ENCODE data around the gene LHX3.
"Not testable (repeated sequence)": the region's sequence is repeated elsewhere in the genome, so short reads cannot be mapped to it uniquely, and the experiment has no call there.

LHX3 gene

DNA sequence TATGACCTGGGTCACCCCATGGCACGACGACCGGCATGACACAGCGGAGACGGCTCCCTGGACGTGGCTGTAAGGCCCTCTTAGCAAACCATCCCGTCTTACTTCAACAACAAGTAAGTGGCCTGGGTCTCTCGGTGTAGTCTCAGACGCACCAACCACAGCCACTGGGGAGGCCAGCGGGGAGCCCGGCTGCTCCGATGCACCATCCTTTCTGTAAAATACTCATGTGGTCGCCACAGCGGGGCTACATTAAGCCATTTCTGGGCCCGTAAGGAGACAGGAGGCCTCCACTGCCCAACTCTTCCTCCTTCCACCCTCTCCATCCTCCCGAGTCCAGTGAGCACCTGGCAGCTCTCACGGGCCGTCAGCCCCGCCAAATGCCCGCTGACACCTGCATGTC is 36.0 kb upstream of the LHX3 start:
- no peak for DNase-seq

DNA sequence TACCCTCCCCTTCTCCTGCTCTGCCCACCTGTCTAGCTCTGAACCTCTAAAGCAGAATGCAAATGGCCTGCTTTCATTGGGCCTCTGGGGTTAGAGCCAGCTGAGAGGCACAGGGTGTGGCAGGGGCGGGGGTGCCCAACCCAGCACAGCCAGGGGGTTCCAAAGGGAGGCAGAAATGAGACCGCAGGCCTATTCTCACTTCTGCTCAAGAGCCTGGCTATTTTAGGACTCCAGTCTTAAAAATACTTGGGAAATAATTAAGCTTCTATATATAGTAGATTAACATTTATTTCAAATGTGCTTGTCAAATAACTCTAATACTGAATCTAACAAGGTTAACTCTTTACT is 35.0 kb upstream of the LHX3 start:
- DNase-seq = no peak

DNA sequence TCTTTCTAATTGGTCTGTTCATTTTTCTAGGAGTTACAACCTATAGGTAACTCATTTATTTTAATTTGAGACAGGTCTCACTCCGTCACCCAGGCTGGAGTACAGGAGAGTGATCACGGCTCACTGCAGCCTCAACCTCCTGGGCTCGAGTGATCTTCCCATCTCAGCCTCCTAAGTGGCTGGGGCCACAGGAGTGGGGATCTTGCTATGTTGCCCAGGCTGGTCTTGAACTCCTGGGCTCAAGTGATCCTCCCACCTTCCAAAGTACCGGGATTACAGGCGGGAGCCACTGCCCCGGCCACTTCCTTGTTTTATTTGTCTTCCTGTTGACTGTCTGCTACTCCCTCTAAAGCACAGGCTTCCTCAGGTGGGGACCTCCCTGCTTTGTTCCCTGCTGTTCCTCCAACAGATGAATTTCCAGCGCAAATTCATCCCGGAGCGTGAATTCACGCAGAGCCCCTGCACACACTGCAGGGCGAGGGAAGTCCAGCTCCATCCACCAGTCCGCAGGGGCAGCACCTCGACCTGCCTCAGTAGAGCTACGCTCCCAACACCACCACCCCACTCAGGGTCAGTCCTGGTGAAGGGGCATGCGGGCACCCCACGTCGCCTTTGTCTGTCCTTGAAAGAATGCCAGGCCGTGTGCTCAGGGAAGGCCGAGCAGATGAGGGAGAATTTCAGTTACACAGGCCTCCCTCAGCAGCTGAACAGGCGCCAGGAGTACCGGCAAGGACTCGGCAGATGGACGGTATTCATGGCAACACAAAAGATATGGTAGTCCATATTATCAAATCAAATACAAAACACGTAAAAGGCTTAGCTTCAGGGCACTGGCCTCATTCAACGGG is 34.4 kb upstream of the LHX3 start:
- DNase-seq = no peak

DNA sequence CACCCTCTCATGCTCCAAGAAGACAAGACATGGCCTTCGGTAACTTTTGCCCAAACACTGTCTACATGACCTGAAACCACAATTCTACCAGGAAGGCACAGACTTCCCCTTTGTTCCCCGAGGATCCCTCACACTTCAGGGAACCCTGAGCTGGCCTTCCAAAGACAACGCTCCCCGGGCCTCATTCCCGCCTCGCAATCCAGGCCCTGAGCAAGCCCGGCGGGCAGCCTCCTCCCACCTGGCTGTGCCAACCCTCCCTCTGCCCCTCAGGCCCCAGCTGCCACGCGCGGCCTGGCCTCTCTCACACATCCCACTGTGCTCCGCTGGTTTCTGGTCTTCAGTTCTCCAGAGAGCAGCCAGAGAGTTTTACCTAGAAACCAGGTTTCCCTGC is 33.4 kb upstream of the LHX3 start:
- DNase-seq = no peak

DNA sequence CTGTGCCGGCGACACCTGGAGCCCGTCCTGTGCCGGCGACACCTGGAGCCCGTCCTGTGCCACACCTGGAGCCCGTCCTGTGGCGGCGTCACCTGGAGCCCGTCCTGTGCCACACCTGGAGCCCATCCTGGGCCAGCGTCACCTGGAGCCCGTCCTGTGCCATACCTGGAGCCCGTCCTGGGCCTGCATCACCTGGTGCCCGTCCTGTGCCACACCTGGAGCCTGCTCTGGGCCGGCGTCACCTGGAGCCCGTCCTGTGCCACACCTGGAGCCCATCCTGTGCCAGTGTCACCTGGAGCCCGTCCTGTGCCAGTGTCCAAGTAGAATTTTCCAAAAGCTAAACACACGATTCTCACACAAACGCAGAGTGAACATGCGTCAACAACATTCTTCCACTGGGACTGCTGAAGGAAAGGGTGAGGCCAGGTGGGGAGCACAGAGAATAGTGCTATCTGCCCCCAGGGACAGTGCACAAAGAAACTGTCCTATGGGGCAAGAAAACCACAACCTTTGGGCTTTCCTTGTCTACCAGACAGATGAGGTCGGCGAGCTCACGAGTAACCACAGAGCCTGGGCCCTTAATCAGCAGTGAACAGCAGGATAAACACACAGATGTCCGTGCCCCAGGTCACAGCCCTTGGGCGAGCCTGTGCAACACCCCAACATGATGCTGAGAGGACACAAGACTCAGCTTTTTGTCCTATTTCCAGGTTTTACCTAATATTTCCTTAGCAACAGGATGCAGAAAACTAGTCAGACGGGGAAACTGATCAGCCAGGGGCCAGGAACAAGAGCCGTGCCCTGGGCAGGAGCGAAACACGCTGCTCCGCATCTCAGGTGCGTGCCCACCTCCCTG is 32.8 kb upstream of the LHX3 start:
- DNase-seq = no peak

DNA sequence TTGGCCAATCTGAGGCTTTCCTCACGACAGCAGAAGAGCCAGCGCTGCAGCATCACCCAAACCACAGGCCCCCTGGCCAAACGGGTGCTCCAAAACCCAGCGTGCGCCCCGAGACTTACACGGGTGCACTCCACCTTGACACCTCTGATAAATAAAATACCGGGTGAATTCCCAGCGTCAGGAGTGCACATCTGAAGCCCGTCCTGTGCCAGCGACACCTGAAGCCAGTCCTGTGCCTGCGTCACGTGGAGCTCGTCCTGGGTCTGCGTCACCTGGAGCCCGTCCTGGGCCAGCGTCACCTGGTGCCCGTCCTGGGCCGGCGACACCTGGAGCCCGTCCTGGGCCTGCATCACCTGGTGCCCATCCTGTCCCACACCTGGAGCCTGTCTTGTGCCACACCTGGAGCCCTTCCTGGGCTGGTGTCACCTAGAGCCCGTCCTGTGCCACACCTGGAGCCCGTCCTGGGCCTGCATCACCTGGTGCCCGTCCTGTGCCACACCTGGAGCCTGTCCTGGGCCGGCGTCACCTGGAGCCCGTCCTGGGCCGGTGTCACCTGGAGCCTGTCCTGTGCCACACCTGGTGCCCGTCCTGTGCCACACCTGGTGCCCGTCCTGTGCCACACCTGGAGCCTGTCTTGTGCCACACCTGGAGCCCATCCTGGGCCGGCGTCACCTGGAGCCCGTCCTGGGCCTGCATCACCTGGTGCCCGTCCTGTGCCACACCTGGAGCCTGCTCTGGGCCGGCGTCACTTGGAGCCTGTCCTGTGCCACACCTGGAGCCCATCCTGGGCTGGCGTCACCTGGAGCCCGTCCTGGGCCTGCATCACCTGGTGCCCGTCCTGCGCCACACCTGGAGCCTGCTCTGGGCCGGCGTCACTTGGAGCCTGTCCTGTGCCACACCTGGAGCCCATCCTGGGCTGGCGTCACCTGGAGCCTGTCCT is 31.8 kb upstream of the LHX3 start:
- DNase-seq = not testable (repeated sequence)

DNA sequence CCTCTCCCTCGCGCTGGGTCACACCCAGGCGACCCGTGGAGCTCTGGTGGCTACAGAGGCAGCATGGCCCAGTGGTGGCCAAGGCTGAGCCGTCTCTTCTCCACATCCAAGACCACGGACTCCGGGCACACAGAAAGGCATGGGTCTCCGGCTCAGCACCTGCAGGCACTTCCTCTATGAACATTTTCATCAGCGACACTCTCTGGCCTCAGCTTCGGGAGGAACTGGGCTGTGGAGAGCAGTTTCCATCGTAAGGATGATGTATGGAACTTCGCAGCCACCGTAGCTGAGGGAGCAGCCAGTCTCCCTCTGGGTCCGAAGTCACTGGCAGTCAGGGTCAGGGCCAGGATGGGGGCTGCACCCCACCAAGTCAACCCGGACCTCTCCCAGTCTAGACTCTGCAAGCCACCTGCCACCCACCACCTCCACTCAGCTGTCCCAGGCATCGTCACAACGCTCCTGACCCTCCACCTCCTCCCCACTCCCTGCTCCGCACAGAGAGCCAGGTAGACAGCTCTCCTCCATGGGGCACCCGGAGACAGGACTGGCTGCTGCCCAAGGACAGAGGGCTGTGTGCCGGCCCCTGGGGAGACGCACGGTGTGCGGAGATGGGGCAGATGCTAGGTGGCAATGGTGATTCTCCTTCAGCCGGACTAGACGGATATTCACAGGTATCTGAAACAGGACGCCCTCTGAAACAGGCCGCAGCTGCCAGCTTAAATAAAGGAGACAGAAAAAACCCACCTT is 31.0 kb upstream of the LHX3 start:
- DNase-seq = no peak

DNA sequence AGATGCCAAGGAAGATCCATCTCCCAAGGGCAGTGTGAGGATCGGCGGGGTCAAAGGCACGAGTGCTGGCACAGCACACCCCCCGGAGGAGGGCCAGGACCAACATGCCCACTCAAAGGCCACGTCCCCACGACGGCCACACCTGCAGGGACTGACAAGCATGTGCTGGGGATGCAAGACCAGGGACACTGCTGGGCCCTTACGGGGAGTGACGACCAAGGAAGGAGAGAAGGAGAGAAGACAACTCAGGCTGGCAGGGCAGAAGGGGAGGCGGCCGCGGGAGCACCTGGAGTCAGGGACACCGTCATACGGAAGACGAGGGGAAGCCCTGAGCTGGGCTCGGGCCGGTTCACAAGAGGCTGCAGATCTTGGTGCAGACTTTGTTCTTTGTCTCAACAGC is 30.2 kb upstream of the LHX3 start:
- DNase-seq = no peak

DNA sequence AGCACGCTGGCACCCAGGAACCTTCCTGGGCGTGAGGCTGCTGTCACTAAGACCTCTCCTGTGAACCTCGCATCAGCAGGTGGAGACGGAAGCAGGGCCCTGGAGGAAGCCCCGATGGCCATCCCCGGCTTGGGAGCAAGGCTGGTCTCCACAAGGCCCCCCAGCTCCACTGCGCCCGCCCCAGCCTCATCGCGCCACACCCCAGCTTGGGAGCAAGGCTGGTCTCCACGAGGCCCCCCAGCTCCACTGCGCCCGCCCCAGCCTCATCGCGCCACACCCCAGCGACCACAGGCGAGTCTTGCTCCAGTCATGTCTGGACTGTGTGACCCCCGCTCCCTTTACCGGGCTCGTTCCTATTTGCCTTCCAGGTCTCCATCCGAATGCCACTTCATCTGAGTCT is 29.7 kb upstream of the LHX3 start:
- DNase-seq = no peak

DNA sequence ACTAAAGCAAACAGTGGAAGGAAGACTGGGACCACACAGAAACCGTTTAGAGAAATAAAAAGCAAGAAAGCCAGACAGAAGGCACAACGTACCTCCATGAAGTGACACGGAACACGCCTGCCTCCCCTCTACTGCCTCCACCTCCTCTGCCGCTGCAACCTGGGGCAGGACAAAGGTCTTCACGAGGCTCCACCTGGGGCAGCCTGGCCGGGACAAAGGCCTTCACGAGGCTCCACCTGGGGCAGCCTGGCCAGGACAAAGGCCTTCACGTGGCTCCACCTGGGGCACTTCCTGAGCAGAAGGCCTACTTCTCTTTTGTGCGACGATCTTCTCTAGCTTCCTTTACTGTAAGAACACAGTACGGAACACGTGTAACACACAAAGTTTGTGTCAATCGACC is 28.9 kb upstream of the LHX3 start:
- no peak for DNase-seq

DNA sequence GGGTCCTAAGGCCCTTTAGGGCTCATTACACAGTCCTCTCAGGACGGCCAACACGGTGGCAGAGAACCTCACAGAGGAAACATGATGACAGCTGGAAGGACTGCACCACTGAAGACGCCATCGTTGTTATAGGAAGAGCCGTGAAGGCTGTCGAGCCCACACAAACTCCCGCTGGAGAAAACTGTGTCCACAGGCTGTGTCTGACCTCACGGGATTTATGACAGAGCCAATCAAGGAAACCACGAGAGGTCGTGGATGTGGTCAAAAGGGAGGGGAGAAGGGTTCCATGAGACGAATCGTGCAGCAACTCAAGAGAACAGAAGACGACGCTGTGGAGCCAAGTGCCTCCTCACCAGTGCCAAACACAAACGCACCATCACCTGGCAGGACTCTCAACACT is 28.5 kb upstream of the LHX3 start:
- DNase-seq = no peak

DNA sequence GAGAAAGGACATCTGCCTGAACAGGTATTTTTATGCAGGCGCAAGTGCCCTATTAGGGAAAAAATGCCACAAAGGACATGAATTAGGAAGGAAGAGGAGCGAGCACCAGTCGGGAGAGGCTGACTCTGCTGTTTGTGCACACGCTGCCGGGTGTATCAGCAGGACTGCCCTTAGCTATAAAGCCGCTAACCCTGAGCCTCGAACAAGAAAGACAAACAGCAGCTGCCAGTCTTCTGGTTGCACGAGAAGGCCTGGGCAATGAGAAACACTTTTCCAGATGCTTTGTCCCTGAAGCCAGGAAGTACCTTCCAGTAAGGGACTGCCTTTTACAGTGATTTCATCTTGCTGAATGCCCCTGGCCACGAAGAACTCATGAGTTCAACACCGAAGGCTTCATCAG is 28.0 kb upstream of the LHX3 start:
- no peak for DNase-seq

DNA sequence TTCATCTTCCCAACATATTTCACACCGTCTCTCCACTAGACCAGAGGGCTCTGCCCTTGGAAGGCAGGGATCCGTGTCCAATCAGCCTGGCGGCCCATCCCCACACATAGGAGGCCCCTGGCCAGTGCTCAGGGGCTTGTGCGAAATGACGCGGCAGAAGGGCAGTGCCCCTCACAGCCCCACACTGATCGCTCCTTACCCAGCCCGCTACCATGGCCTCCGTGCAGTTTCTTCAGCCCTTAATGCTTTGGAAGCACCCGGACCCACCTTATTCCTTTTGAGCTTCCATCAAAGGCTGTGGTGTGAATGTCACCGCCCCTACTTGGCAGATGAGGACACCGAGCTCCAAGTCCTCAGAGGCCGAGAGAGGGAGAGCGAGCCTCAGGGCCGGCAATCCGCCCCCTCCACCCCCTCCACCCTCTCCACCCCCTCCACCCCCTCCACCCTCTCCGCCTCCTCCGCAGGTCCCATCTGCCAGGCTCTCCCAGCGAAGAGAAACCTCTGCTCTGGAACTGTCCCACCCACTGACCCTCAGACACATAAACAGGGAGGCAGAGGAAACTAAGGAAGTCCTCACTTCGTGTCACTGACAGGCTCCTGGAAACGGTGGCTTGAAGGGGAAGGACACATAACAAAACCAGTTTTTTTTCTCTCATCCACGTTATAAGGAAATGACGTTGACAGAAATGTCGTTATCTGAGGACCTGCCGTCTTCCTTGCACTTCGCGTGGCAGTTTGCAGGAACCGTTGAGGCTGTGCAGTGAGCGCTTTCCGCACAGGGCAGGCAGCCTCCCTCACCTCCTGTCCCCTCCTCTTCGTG is 26.8 kb upstream of the LHX3 start:
- DNase-seq = no peak

DNA sequence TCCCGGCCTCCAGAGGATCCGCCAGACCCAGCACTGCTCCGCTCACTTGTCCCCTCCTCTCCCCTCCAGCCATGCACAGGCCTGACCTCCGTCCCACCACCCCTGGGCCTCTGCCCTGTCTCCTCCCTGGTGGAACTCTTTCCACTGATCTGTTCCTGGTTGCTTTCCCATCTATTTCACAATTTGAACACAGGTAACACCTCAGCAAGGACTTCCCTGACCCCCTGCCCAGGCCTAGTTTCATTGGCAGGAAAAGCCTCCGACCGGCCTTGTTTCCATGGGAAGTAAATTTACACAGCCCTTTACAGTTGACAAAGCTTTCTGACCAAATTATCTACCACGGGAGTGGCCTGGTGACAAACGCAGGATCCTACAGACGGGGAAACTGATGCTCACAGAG is 25.8 kb upstream of the LHX3 start:
- no peak for DNase-seq

DNA sequence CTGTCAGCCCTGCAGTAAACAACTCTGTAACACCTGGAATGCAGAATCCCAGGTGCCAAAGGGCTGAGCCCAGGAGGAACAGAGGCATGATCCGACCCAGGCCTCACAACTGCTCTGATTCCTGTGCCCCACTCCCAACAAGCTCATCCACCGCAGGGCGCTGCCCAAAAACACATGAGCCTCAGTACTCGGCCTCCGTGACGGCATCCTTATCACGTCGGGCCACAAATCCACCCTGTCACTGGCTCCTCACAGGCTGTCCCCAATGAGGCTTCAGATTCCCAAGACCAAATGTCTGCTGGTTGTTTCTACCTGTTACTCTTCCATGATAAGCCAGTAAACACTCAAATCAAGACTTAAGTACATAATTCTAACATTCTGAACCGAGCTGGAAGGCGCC is 25.4 kb upstream of the LHX3 start:
- DNase-seq = no peak

DNA sequence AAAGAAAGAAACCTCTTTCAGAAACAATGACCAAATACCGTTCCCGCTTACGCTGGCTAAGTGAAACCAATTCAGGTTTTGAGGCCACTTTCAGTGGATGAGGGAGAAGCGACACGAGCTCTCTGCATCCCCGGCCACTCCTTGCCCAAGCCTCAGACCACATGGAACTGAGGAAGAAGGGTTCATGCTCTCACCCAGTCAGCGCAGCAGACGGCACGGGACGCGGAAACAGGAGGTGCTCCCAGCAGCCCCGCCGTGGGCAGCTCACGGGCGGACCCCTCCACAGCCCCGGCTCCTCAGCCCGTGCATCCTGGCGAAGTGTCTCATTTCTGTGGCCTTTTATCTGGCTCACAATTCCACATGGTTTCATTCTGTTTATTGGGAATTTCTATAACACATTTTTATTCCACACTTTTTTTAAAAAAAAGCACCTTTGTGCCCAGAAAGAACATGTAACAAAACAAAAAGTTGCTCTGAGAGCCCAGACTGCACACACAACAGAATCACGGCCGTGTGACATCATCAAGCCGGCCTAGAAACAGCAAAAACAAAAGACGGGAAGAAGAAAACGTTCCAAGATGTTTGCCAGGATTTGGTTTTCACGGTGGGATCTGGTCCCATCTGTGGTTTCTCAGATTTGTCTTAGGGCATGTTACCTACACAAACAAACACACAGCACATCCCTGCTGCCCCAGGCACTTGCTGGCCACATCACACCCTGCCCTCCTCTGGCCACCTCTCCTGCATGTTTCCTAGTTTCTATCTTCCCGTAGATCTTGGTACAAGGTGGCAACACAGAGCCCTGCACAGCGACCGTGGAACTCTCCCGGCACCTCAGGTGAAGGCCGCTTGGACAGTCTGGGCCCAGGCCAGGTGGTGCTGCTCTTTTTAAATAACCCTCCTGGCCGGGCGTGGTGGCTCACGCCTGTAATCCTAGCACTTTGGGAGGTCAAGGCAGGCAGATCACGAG is 24.5 kb upstream of the LHX3 start:
- no peak for DNase-seq

DNA sequence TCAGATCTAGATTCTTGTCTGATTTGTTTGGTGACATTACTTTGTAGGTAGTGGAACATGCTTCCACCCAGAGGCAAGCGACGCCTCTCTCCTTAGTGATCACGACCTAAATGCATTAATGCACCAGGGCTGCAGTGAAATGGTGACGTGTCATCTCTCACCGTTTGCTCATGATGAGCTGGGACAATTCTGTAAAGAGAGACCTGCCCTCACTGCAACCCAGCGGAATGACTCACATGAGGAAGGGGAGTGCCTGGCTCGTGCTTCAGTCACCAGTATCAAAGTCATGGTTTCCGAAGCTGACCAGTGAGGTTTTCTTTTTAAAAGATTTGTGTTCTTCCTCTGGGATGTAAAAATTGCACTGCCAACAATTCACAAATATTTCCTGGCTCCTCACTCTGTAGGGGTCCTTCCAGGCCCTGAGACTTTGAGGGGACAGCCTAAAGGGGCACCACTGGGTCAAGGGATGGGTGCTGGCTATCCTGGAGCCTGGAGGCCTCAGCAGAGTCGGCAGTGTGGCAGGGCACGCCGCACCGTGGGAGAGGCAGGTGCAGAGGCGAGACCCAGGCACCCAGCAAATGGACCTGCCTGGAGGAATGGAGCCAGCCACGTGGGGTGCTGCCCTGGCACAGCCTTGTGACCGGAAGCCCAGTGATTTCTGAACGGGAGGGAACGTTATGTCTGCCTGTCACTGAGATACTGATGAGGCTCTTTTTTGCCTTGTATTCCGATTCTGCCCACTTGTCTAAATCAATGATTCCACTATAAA is 23.4 kb upstream of the LHX3 start:
- DNase-seq = no peak

DNA sequence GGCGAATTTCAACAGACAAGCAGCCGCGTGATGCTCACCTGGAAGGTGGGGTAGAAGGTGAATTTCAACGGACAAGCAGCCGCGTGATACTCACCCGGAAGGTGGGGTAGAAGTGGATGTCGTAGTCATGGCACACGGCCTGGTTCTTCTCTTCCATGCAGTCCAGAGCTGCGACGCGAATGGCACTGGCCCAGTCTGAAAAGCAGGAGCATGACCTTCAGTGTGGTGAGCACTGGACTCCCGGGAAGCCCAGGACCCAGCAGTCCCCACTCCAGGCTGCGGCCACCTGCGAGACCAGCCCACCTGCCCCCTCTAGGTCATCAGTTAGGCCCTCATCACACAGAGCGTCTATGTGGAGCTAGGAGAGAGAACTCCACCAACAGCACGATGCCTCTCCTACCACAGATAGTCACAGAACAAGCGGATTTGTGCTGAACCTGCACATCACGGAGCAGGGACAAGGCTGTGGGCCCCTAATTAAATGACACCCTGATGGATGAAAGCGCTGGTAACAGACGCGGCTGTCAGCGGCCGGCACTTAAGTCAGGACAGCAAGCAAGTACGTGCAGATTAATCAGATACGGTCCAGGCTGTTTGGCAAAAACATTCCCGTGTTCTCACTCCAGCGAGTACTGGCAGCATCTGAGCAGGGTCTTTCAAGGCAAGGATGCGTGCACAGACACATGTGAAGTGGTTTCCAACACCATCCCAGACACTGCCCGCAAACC is 21.9 kb upstream of the LHX3 start:
- no peak for DNase-seq
